NB4 (cell line): ENCODE measurements around the gene ADAM12.

Experiments
- DNase-seq: peaks from one replicate; pipeline ENCODE4 v3.0.0; 2010; ENCODE audit warnings: low read depth
- H3K4me3 ChIP-seq: one replicate; pipeline ENCODE4 v1.5.1; 2011; ENCODE audit warnings: mild to moderate bottlenecking, low read depth, low read length, moderate library complexity
- MAX ChIP-seq: IDR thresholded peaks from 2 replicates; pipeline ENCODE4 v1.6.1; 2011; ENCODE audit warnings: low read depth, low read length
- MYC ChIP-seq: IDR thresholded peaks from 2 replicates; pipeline ENCODE4 v1.6.1; 2011; ENCODE audit warnings: low read depth, low read length
- POLR2A ChIP-seq: IDR thresholded peaks from 2 replicates; pipeline ENCODE4 v1.6.1; 2011; ENCODE audit warnings: mild to moderate bottlenecking; ENCODE audit not compliant: insufficient read length; ENCODE audit errors: extremely low read depth
- TF ChIP-seq, protein P1 (sequence below): IDR thresholded peaks from one replicate; pipeline ENCODE4 v1.5.1; 2012; ENCODE audit warnings: low read depth, low read length

ADAM12 gene

DNA sequence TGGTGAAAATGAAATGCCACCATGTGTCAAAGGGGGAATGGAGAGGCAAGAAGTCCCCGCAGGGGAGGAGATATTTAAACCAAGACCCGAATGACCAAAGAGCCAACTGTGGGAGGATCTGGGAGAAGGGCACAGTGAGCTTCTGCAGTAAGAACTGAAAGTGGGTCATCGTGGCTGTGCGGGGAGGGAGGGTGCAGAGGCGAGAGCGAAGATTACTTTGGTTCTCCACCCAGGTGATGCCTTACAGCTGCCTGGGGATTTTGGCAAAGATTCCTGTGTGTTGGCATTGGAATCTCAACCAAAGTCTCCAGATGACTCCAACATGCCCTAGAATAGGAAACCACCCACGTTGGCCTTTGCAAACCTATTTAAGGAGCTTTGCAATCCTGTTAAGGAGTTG lies 44.2 kb upstream of the ADAM12 start:
- DNase-seq: no peak
- TF ChIP-seq POLR2A (no peak), MYC (no peak), MAX (no peak)
- TF ChIP-seq, protein P1, sequence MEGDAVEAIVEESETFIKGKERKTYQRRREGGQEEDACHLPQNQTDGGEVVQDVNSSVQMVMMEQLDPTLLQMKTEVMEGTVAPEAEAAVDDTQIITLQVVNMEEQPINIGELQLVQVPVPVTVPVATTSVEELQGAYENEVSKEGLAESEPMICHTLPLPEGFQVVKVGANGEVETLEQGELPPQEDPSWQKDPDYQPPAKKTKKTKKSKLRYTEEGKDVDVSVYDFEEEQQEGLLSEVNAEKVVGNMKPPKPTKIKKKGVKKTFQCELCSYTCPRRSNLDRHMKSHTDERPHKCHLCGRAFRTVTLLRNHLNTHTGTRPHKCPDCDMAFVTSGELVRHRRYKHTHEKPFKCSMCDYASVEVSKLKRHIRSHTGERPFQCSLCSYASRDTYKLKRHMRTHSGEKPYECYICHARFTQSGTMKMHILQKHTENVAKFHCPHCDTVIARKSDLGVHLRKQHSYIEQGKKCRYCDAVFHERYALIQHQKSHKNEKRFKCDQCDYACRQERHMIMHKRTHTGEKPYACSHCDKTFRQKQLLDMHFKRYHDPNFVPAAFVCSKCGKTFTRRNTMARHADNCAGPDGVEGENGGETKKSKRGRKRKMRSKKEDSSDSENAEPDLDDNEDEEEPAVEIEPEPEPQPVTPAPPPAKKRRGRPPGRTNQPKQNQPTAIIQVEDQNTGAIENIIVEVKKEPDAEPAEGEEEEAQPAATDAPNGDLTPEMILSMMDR: no peak
- H3K4me3 ChIP-seq: no peak overlapping the region

DNA sequence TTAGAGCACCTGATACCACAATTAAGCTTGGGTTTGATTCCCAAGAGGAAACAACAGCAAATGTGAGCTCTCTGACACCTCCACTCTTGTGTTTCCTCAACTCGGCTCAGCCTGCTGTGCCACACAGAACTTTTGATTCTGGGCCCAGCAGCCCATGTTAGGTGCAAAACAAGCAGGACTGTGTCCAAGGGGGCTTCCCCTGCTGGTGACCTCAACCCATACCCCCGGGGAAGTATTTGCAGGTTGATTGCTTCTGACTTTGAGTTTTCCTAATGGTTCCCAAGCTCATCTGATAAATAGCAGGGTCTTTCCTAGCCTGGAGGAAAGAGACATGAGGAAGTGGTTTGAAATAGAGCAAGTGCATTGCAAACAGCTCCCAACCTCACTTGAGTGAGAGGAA lies 43.5 kb upstream of the ADAM12 start:
- no peak for DNase-seq
- H3K4me3 ChIP-seq: no peak overlapping the region
- TF ChIP-seq, protein P1: no peak
- TF ChIP-seq POLR2A (no peak), MYC (no peak), MAX (no peak)

DNA sequence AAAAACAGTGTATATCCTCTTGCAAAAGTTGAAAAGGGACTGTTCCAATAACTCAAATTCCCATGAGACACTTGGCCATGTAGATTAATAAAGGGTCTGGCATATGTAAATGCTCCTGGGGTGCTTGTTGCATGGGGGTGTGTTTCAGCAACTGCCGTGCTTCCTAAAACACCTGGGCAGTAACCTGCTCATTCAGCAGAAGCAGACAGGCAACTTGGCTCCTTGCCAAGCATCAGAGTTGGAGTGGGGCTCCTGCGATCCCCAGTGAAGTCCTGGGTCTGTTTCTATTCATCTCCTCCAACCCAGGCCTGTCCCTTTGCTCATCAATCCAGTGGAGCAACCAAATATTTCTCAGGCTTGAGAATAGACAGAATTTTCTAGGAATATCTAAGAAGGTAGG lies 42.2 kb upstream of the ADAM12 start:
- DNase-seq: no peak
- no peak overlapping the region for H3K4me3 ChIP-seq
- TF ChIP-seq POLR2A (no peak), MYC (no peak), MAX (no peak)
- TF ChIP-seq, protein P1: no peak

- no peak for DNase-seq
These were observed 41.0 kb upstream of the ADAM12 start for GRCh38 chr10:126429275-126429674.

DNA sequence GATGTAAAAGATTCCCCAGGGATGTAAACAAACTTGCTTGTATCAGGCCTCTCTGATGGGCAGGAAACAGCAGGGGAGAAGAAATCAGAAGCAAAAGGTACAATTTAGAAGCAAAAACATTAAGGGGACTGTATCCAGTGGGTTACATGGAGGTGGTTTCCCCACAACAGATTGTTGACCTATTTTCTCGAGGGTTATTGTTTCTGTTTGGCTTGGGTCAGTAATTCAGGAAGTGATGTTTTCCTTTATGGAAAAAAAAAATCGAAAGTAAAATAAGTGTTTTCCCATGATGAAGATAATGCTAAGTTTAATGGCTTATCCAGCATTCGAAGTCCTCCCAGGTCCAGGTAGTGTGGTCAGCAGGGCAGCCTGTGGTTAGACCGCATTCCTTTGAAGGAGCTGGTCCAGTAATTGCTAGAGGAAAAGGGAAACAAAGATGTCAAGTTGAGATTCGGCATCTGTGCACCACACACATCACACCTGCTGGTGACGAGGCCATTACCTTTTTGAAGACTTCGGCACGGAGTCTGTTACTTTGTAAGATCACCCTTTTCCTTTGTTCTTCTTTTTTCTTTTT lies 37.3 kb upstream of the ADAM12 start:
- H3K4me3 ChIP-seq: no peak overlapping the region
- TF ChIP-seq POLR2A (no peak), MYC (no peak), MAX (no peak)
- TF ChIP-seq, protein P1: no peak
- DNase-seq: no peak

More at GRCh38 chr10:126429275-126429674, 41.0 kb upstream of the ADAM12 start:
- H3K4me3 ChIP-seq: no peak overlapping the region
- TF ChIP-seq MAX (no peak), MYC (no peak), POLR2A (no peak)
- TF ChIP-seq, protein P1: no peak

DNA sequence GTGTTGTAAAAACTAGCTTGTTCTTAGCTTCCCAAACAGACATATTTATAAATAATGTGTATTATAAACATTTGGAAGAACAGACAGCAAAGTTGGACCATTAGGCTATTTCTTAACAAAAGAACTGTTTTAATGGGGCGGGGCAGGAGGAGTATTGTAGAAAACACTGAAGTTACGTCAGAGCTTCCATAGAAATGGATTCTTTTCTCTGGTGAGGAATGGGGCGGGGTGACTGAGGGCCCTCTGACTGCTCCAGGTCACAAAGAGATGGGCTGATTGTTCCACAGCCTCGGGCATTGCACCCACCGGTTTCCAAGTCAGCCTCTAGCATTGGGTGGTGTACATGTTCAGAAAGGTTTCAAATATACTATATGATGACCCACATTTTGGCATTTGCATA lies 36.8 kb upstream of the ADAM12 start:
- TF ChIP-seq MYC: no peak
- no peak for TF ChIP-seq POLR2A
- TF ChIP-seq, protein P1: no peak
- TF ChIP-seq MAX: no peak
- no peak for DNase-seq
- H3K4me3 ChIP-seq: no peak overlapping the region
